GM18498 (cell line): ENCODE measurements around the gene TEPSIN.

ENCODE experiments used
- ATAC-seq: cut with Tn5 transposase; IDR thresholded peaks from one replicate; pipeline ENCODE4 v1.9.1; 2021; ENCODE audit warnings: mild to moderate bottlenecking, moderate library complexity; ENCODE audit not compliant: unreplicated experiment

The TEPSIN gene

DNA sequence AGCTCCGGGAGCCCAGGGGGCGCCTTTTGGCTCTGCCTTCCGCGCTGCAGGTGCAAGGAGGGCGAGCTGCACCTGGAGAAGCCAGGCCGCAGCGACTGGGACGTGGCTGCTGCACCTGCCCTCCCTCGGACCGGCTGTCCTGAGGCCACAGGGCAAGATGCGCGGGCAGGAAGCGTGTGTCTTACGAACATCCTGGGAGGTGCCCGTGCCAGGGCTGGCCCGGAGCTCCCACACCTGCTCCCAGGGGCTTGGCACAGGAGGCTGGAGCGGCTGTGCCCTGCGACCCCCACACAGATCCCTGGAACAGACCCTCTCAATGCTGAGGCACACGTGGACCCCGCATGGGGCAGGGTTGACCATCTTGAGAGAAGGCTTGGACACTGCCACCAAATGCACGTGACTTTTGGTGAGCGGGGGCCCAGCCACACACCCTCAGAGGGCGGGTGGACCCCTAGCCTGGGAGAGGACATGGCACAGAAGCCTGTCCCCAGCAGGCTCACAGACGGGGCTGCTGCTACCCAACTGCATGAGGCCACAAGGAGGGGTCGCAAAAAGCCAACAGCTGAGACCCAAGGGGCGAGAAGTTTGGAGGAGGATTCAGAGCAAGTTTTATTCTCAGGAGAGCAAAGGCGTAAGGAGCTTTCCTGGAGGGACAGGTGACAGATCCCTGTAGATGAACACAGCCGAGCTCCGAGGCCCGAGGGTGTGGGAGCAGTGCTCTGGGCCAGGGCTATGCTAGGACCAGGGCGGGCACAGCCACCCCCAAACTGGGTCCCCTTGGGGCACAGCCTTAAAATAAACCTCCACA is 11.6 kb upstream of the TEPSIN start:
- ATAC-seq, result no peak

DNA sequence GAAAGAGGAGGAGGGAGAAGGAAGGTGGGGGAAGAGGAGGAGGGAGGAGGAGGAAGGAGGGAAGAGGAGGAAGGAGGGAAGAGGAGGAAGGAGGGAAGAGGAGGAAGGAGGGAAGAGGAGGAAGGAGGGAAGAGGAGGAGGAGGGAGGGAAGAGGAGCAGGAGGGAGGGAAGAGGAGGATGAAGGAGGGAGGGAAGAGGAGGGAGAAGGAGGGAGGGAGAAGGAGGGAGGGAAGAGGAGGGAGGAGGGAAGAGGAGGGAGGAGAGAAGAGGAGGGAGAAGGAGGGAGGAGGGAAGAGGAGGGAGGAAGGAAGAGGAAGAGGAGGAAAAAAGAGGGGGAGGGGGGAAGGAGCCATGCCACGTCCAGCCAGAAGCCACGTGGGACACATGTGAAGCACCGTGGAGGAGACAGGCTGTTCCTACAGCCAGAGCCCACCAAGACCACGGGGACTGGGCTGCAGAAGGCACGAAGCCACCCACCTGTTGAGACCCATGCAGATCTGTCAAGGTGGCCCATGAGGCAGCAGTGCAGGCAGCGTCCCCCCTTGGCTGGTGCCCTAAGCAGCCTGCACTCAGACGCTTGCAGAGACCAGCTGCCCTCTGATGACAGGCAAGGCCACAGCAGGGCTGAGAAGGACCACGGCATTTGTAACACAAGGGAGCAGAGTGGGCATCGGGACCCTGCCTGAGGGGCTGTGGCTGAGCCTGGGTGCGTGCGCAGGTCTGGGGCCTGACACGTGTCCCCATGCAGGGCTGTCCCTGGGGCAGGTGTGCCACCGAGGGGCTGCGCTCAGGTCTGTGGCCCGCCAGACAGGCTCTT is 10.6 kb upstream of the TEPSIN start:
- no peak for ATAC-seq

DNA sequence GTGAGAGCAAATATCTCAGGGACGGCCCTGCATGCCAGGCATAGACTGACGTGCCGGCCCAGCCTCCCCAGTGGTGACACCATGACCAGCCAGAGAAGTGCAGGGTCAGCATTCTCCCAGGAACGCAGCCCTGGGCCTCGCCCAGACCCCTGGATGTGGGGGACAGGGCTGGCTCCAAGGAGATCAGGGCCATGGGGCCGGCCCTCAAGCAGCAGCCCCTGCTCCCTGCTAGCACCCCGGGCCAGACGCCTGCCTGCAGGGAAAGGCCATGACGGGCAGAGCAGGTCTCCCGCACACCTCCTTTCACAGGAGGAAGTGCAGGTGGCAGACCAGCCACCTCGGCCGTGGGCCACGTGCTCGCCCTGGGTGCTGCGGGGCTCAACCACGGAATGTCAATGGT is 9.8 kb upstream of the TEPSIN start:
- no peak for ATAC-seq

- ATAC-seq, result no peak
Measured at GRCh38 chr17:81247339-81247990, 8.6 kb upstream of the TEPSIN start.

- ATAC-seq, result no peak
Measured at GRCh38 chr17:81246679-81247338, 8.0 kb upstream of the TEPSIN start.

DNA sequence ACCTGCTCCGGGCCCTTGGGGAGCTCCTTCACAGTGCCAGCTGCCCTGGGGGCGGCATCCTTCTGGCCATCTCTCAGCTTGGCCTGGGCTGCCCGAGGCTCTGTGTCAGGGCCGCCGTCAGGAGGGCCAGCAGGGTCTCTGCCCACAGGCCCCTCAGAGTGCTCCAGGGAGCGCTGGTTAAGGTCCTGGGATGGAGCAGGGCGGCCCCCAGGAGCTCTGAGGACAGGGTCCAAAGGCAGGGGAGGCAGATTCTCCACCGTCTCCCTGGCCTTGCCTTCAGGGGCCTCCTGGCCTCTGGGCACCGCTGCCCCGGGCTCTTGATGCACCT is 7.5 kb upstream of the TEPSIN start:
- ATAC-seq, result no peak

- no peak for ATAC-seq
Measured at GRCh38 chr17:81245665-81246342, 6.9 kb upstream of the TEPSIN start.

DNA sequence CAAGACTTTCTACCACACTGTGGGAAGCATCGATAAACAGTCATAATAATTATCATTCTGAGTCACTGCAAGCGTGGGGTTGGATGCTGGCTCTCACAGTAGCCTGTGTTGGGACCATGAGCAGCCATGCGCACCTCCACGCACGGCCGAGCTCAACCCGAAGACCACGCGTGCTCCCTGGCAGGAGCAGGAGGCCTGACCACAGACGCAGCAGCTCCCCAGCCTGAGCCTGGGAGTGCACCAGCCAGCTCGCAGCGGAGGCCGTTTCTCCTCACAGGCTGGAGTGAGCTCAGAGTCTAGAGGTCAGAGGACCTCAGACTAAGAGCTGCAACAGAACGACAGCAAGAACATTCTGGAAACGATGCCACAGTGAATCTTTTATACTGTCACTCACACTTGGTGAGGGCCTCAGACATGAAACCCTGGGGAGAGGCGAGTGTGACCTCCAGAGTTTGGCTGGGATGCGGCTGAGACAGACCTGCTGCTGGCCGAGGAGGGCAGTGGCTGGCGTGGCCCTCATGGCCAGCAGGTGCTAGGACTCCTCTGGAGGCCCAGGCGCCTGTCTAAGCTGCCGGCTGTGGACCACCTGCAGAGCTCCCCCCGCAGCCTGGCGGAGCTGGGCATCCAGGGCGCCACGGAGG is 6.3 kb upstream of the TEPSIN start:
- no peak for ATAC-seq

- ATAC-seq, result no peak
Measured at GRCh38 chr17:81244358-81245023, 5.6 kb upstream of the TEPSIN start.

- ATAC-seq, result no peak
Measured at GRCh38 chr17:81243333-81243664, 4.4 kb upstream of the TEPSIN start.

- no peak for ATAC-seq
Measured at GRCh38 chr17:81242421-81243332, 3.8 kb upstream of the TEPSIN start.

- no peak for ATAC-seq
Measured at GRCh38 chr17:81241648-81242420, 3.0 kb upstream of the TEPSIN start.

DNA sequence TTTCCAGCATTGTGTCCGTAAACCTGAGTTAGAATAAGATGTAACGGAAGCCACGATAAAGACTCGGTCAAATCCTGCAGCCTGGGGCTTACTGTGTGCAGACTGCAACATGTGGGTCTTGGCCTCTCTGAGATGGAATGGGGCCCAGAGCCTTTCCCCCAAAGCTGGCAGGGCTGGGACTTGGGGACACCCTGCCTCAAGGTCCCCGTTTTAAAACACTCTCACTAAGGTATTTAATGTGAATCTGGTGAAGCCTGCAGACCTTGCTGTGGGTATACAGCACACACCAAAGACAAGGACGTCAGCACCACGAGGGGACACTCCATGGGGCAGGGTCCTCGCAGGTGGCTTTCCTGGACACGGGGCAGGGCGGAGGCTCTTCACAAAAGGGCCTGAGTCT is 2.3 kb upstream of the TEPSIN start:
- ATAC-seq, result no peak

- no peak for ATAC-seq
Measured at GRCh38 chr17:81240761-81241160, 1.9 kb upstream of the TEPSIN start.

DNA sequence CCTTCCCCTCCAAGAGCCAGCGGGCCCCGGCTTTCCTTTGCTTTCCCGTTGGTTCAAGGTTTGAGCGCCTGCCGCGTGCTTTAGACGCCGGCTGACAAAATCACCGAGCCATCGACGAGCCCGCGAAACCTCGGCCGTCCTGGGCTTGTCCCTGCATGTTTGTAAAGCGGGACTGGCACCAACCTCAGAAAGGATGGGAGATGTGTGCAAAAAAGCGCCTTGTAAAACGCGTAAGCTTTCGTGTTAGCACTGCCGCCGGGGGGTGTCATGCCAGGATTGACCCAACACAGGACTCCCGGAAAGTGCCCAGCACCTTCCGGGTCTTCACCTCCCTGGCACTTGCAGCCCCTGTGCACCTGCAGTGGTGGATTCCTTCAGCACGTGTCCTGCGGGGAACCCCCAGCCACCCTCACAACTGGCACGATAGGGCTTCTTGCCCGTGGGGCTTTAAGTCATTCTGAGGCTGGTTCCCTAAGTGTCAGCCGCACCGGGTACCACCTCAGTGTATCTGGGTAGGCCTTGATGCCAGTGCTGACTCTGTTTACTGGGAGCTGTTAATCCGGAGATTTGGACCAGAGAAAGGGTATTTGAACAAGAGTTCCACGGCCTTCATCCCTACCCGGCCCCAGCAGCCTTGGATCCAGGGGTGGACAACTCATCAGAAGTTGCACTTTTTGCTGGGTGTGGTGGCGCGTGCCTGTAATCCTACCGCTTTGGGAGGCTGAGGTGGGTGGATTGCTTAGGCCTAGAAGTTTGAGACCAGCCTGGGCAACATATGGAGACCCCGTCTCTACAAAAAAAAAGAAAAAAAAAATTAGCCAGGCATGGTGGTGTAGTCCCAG is 1.1 kb upstream of the TEPSIN start:
- ATAC-seq, result peak; percentile 7

GRCh38 chr17:81238490-81238814 is 403 bp downstream of the TEPSIN start:
- ATAC-seq, result peak; percentile 3
